Epithelial cell of proximal tubule (primary cell): ENCODE data around the gene TMA7. TPM values are rescaled to one million over a fixed set of nuclear protein-coding genes. Genes with fewer than 3 reads are reported as not detected.

Source experiments
- DNase-seq: peaks from one replicate; pipeline ENCODE4 v3.0.0-alpha.2; 2011; ENCODE audit warnings: low read depth
- H3K4me3 ChIP-seq: 2 replicates; pipeline ENCODE4 v1.5.1; 2011; ENCODE audit warnings: low read depth, mild to moderate bottlenecking, low read length
- CTCF ChIP-seq: conservative IDR thresholded peaks from 2 replicates; pipeline ENCODE4 v1.5.1; 2012; ENCODE audit warnings: low read depth, mild to moderate bottlenecking, low read length
- total RNA-seq: library from RNA; depleted of rRNA; stranded (reverse); fragments of >200 nt; gene quantifications from 2 replicates; pipeline ENCODE4 v1.2.3, GENCODE V29; 2015

TMA7 gene
- total RNA-seq, 1 donor from 2014 or later, result 687 TPM

GRCh38 chr3:48410205-48411040 lies 29.6 kb upstream of the TMA7 start:
- H3K4me3 ChIP-seq, result no peak overlapping the region
- DNase-seq, result no peak
- TF ChIP-seq CTCF, result no peak

GRCh38 chr3:48411041-48411588 lies 28.9 kb upstream of the TMA7 start:
- no peak overlapping the region for H3K4me3 ChIP-seq
- no peak for DNase-seq
- no peak for TF ChIP-seq CTCF

- no peak for DNase-seq
- no peak for TF ChIP-seq CTCF
These were observed 28.3 kb upstream of the TMA7 start for GRCh38 chr3:48411606-48412374.

DNA sequence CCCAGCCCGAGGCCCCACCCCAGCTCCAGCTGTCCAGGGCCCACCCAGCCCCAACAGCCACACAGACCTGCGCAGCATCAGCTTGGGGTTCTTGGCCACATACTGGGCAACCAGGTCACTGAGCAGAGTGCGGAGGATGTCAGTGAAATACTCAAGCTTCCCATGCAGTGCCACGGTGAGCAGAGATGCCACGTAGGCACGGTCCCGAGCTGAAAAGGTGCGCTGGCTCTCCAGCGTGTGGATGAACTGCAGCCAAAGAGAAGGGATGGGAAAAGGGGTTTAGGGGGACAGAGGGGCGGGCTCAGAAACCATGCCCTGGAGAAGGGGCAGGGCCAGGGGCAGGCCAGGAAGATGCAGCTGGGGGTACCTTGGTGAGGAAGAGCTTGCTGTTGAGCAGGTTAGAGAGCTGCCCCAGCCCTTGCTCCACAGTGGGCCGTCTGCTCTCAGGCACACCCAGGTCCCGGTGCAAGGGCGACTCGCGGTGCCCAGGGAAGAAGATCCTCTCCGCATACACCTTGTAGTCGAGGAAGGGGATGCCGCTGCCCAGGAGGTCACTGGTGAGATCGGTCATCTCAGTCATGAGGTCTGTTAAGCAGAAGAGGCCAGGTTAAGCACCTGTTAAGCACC lies 27.6 kb upstream of the TMA7 start:
- H3K4me3 ChIP-seq, result no peak overlapping the region
- no peak for DNase-seq
- no peak for TF ChIP-seq CTCF

More at GRCh38 chr3:48411606-48412374, 28.3 kb upstream of the TMA7 start:
- no peak overlapping the region for H3K4me3 ChIP-seq

GRCh38 chr3:48413086-48413485 lies 27.0 kb upstream of the TMA7 start:
- H3K4me3 ChIP-seq, result no peak overlapping the region
- DNase-seq, result no peak
- no peak for TF ChIP-seq CTCF

GRCh38 chr3:48413611-48414010 lies 26.4 kb upstream of the TMA7 start:
- H3K4me3 ChIP-seq, result no peak overlapping the region
- no peak for TF ChIP-seq CTCF
- no peak for DNase-seq
